PC-3 (cell line): Measurements from ENCODE around the gene PER2. TPM values are rescaled to one million over a fixed set of nuclear protein-coding genes. Genes with fewer than 3 reads are reported as not detected.

Source experiments
- ATAC-seq: fragments of 200-7000 bp; cut with Tn5 transposase; 2 replicates; pipeline ENCODE4 v1.9.1; 2020; ENCODE audit warnings: mild to moderate bottlenecking, moderate library complexity
- BruUV-seq: library from RNA; stranded (reverse); fragments of 400-500 nt; replicated peaks from 2 replicates; lab custom pipeline; 2021; lab: Mats Ljungman, UMichigan
- CTCF ChIA-PET: fragments of 300-600 bp; sonication (Branson Sonifier 250); formaldehyde crosslinking; loops from one replicate; lab custom pipeline; 2022; ENCODE audit warnings: antibody characterized with exemption; lab: Charles Lee
- POLR2A ChIA-PET: fragments of 300-600 bp; sonication (Branson Sonifier 250); formaldehyde crosslinking; loops from one replicate; lab custom pipeline; 2022; ENCODE audit warnings: antibody characterized with exemption; ENCODE audit not compliant: unreplicated experiment; lab: Charles Lee
- DNase-seq: peaks from one replicate; pipeline ENCODE4 v3.0.0-alpha.2; 2015
- H2AFZ ChIP-seq: fragments of 300-600 bp; sonication (generic); 2 replicates; pipeline ENCODE4 v1.6.0; 2016; ENCODE audit warnings: antibody characterized with exemption, low read length
- H3F3A ChIP-seq: fragments of 300-600 bp; sonication (generic); one replicate; pipeline ENCODE4 v1.6.0; 2017; ENCODE audit warnings: antibody characterized with exemption, low read length, control low read depth, mild to moderate bottlenecking; ENCODE audit not compliant: unreplicated experiment
- H3K27ac ChIP-seq: fragments of 300-600 bp; sonication (generic); 2 replicates; pipeline ENCODE4 v1.5.1; 2016; ENCODE audit warnings: mild to moderate bottlenecking, low read length
- H3K27me3 ChIP-seq: fragments of 300-600 bp; sonication (generic); 2 replicates; pipeline ENCODE4 v1.6.1; 2016; ENCODE audit warnings: low read length, mixed read lengths
- H3K36me3 ChIP-seq: fragments of 300-600 bp; sonication (generic); 2 replicates; pipeline ENCODE4 v1.6.1; 2016; ENCODE audit warnings: low read depth, mixed run types, low read length, mixed read lengths
- H3K4me1 ChIP-seq: fragments of 300-600 bp; sonication (generic); 2 replicates; pipeline ENCODE4 v1.5.1; 2016; ENCODE audit warnings: low read length; ENCODE audit not compliant: insufficient read depth
- H3K4me2 ChIP-seq: fragments of 300-600 bp; sonication (generic); 2 replicates; pipeline ENCODE4 v1.6.0; 2016; ENCODE audit warnings: low read length
- H3K4me3 ChIP-seq: fragments of 300-600 bp; sonication (generic); 2 replicates; pipeline ENCODE4 v1.5.1; 2016; ENCODE audit warnings: mild to moderate bottlenecking, low read length, mixed read lengths
- H3K79me2 ChIP-seq: fragments of 300-600 bp; sonication (generic); 2 replicates; pipeline ENCODE4 v1.6.1; 2017; ENCODE audit warnings: low read length, mixed read lengths
- H3K9ac ChIP-seq: fragments of 300-600 bp; sonication (generic); 2 replicates; pipeline ENCODE4 v1.6.0; 2016; ENCODE audit warnings: mild to moderate bottlenecking, low read length
- H3K9me2 ChIP-seq: fragments of 300-600 bp; sonication (generic); replicated peaks from 2 replicates; pipeline ENCODE4 v1.6.1; 2016; ENCODE audit warnings: mixed run types, low read length, mixed read lengths
- H3K9me3 ChIP-seq: fragments of 300-600 bp; sonication (generic); 2 replicates; pipeline ENCODE4 v1.6.1; 2016; ENCODE audit warnings: low read length, mixed read lengths
- H4K20me1 ChIP-seq: fragments of 300-600 bp; sonication (generic); 2 replicates; pipeline ENCODE4 v1.6.1; 2016; ENCODE audit warnings: low read length, mixed read lengths
- EZH2 ChIP-seq: fragments of 300-600 bp; sonication (generic); IDR thresholded peaks from one replicate; pipeline ENCODE4 v1.6.1; 2017; ENCODE audit warnings: antibody characterized with exemption, mild to moderate bottlenecking, low read length; ENCODE audit not compliant: unreplicated experiment
- EZH2phosphoT487 ChIP-seq: fragments of 300-600 bp; sonication (generic); IDR thresholded peaks from 2 replicates; pipeline ENCODE4 v1.6.1; 2018; ENCODE audit warnings: mild to moderate bottlenecking, antibody characterized with exemption, low read length, borderline replicate concordance
- intact Hi-C: fragments of 100-400 bp; cut with micrococcal nuclease; formaldehyde crosslinking; loops from 2 replicates; pipeline ENCODE4 v1.9.0; 2023
- total RNA-seq: library from RNA; depleted of rRNA; stranded (reverse); fragments of >200 nt; gene quantifications from 2 replicates; pipeline ENCODE4 v1.2.3, GENCODE V29; 2014
- TF ChIP-seq, protein P1 (sequence below): fragments of 300-600 bp; sonication (generic); conservative IDR thresholded peaks from 2 replicates; pipeline ENCODE4 v1.5.1; 2017; ENCODE audit warnings: antibody characterized with exemption, low read depth, mild to moderate bottlenecking, low read length

The PER2 gene
- total RNA-seq, 1 experiment from 2014 or later: 8.6 TPM

DNA sequence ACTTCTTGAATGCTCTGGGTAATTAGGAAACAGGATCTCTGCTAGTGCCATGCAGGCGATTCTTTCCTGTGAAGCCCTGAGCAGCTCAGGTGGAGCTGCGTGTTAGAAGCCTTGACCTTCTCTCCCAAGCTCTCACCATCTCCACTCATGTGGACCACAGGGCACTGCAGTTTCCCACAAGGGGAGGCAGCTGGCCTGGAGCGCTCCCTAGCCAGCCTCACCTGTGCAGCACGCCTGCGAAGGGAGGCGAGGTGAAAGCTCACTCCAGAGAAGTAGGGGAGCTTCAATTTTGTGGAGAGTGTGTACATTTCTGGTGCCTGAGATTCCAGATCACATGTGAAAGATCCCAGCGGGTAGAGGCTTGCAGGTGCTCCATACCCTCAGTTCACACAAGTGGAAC lies 37.5 kb downstream of the PER2 start:
- Histone ChIP-seq H3K9ac (no peak overlapping the region), H3F3A (no peaks in the 10 kb centered on the region), H3K27me3 (no peaks in the 10 kb centered on the region), H3K9me2 (no peaks in the 10 kb centered on the region), H3K36me3 (peaks cover 6% of the 10 kb centered on the region; the same call in 1 of the 2 replicates), H3K27ac (no peak overlapping the region), H4K20me1 (no peaks in the 10 kb centered on the region), H3K4me2 (no peak overlapping the region), H3K4me3 (no peak overlapping the region), H3K4me1 (no peaks in the 10 kb centered on the region), H2AFZ (no peak overlapping the region), H3K9me3 (no peaks in the 10 kb centered on the region), H3K79me2 (no peaks in the 10 kb centered on the region)
- CTCF ChIA-PET: no interaction called here
- ATAC-seq: no peak
- no peak for TF ChIP-seq EZH2
- no peak for TF ChIP-seq EZH2phosphoT487
- TF ChIP-seq, protein P1, sequence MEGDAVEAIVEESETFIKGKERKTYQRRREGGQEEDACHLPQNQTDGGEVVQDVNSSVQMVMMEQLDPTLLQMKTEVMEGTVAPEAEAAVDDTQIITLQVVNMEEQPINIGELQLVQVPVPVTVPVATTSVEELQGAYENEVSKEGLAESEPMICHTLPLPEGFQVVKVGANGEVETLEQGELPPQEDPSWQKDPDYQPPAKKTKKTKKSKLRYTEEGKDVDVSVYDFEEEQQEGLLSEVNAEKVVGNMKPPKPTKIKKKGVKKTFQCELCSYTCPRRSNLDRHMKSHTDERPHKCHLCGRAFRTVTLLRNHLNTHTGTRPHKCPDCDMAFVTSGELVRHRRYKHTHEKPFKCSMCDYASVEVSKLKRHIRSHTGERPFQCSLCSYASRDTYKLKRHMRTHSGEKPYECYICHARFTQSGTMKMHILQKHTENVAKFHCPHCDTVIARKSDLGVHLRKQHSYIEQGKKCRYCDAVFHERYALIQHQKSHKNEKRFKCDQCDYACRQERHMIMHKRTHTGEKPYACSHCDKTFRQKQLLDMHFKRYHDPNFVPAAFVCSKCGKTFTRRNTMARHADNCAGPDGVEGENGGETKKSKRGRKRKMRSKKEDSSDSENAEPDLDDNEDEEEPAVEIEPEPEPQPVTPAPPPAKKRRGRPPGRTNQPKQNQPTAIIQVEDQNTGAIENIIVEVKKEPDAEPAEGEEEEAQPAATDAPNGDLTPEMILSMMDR: no peak
- POLR2A ChIA-PET: no interaction called here
- intact Hi-C loops: no loop called here
- DNase-seq: no peak
- BruUV-seq: no TSS peak

DNA sequence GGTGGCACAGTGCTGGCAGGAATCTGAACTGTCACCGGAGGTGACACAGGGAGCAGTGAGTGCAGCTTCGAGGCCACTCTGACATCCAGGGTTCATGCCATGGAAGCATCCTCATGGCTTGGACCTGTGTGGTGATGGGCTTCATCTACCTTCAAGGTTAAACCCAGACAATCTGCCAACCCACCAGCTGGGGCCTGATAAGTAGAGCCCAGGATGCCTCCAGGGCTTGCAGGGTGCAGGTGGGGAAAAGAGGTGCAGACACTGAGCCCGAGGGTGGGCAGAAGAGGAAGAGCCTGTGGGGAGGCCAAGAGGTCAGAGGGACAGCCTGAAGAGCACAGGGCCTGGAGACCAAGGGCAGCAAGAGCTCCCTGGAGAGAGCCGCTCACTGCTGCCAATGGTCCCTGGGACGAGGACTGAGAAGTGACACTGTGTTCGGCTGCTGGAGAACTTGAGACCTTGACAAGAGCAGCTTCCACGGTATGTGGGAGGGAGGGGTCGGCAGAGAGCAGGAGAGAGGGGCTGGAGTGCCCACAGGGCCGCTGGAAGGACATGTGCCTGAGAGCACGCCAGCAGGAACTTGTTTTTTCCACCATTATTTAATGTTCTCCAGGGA lies 40.5 kb downstream of the PER2 start:
- Histone ChIP-seq H3K79me2 (no peaks in the 10 kb centered on the region), H3K4me1 (no peaks in the 10 kb centered on the region), H3K27ac (no peak overlapping the region), H2AFZ (no peak overlapping the region), H3K9me2 (no peaks in the 10 kb centered on the region), H3K27me3 (no peaks in the 10 kb centered on the region), H3K9ac (no peak overlapping the region), H3K9me3 (no peaks in the 10 kb centered on the region), H3F3A (no peaks in the 10 kb centered on the region), H3K4me3 (no peak overlapping the region), H4K20me1 (no peaks in the 10 kb centered on the region), H3K36me3 (0 out of 2 replicates have a peak, but pooled peaks cover 5% of the 10 kb centered on the region), H3K4me2 (no peak overlapping the region)
- BruUV-seq: no TSS peak
- POLR2A ChIA-PET: no interaction called here
- ATAC-seq: no peak
- DNase-seq: no peak
- no peak for TF ChIP-seq EZH2
- TF ChIP-seq, protein P1: no peak
- CTCF ChIA-PET: no interaction called here
- intact Hi-C loops: no loop called here

- H3K36me3 ChIP-seq: 0 out of 2 replicates have a peak, but pooled peaks cover 5% of the 10 kb centered on the region
- intact Hi-C loops: no loop called here
- TF ChIP-seq EZH2phosphoT487 (no peak), EZH2 (no peak)
- TF ChIP-seq, protein P1: no peak
- no peak overlapping the region for H3K4me3 ChIP-seq
- DNase-seq: no peak
- BruUV-seq: no TSS peak
- no peaks in the 10 kb centered on the region for H3F3A ChIP-seq
- ATAC-seq: no peak
- CTCF ChIA-PET: no interaction called here
- POLR2A ChIA-PET: no interaction called here
- no peaks in the 10 kb centered on the region for H3K9me2 ChIP-seq
- H3K4me2 ChIP-seq: no peak overlapping the region
- H3K27ac ChIP-seq: no peak overlapping the region
- no peak overlapping the region for H3K9ac ChIP-seq
- H3K79me2 ChIP-seq: no peaks in the 10 kb centered on the region
- no peaks in the 10 kb centered on the region for H3K9me3 ChIP-seq
- no peaks in the 10 kb centered on the region for H3K27me3 ChIP-seq
- no peaks in the 10 kb centered on the region for H3K4me1 ChIP-seq
- H2AFZ ChIP-seq: no peak overlapping the region
- H4K20me1 ChIP-seq: no peaks in the 10 kb centered on the region
Observed at GRCh38 chr2:238247002-238247822, 41.2 kb downstream of the PER2 start.
